H1 (cell line): ENCODE measurements around the gene SHOX. TPM values are rescaled to one million over a fixed set of nuclear protein-coding genes. Genes with fewer than 3 reads are reported as not detected.

Source experiments
- CTCF ChIA-PET: fragments of 300-600 bp; sonication (Branson Sonifier 250); formaldehyde crosslinking; loops from one replicate; lab custom pipeline; 2021; ENCODE audit not compliant: partially characterized antibody; lab: Charles Lee
- POLR2A ChIA-PET: fragments of 300-600 bp; sonication (Branson Sonifier 250); formaldehyde crosslinking; loops from one replicate; lab custom pipeline; 2021; ENCODE audit warnings: inconsistent platforms; ENCODE audit not compliant: partially characterized antibody; lab: Charles Lee
- DNase-seq, 2 experiments: peaks; one replicate each; pipeline versions ENCODE4 v3.0.0 to v3.0.0-alpha.2; 2010 to 2022; ENCODE audit warnings: low spot score in 2 of 2, low read depth in 1 of 2, mixed read lengths in 1 of 2
- FAIRE-seq: peaks from 2 replicates; lab custom pipeline; 2011; peaks lifted over from hg19 to GRCh38; lab: Jason Lieb, UNC
- H2AFZ ChIP-seq: 2 replicates; pipeline ENCODE4 v1.8.1; 2012; ENCODE audit warnings: low read length, inconsistent platforms
- H2AK5ac ChIP-seq: 2 replicates; pipeline ENCODE4 v1.6.1; 2013; ENCODE audit warnings: low read depth, low read length
- H2BK120ac ChIP-seq: replicated peaks from 2 replicates; pipeline ENCODE3; 2013; ENCODE audit warnings: low read depth, low read length, inconsistent platforms
- H2BK12ac ChIP-seq: 2 replicates; pipeline ENCODE4 v1.6.1; 2013; ENCODE audit warnings: low read depth, low read length
- H2BK15ac ChIP-seq: 2 replicates; pipeline ENCODE4 v1.6.1; 2013; ENCODE audit warnings: low read length
- H2BK20ac ChIP-seq: 2 replicates; pipeline ENCODE4 v1.6.1; 2013; ENCODE audit warnings: low read length
- H2BK5ac ChIP-seq: 2 replicates; pipeline ENCODE4 v1.6.1; 2013; ENCODE audit warnings: low read depth, low read length
- H3K14ac ChIP-seq: 2 replicates; pipeline ENCODE4 v1.6.1; 2013; ENCODE audit warnings: inconsistent platforms; ENCODE audit not compliant: insufficient read length
- H3K18ac ChIP-seq: 2 replicates; pipeline ENCODE4 v1.6.1; 2013; ENCODE audit warnings: low read length; ENCODE audit errors: extremely low read depth
- H3K23ac ChIP-seq: 2 replicates; pipeline ENCODE4 v1.6.1; 2013; ENCODE audit warnings: inconsistent platforms; ENCODE audit not compliant: insufficient read length
- H3K23me2 ChIP-seq: 2 replicates; pipeline ENCODE4 v1.6.1; 2013; ENCODE audit warnings: low read depth, low read length
- H3K27ac ChIP-seq: 2 replicates; pipeline ENCODE4 v1.6.1; 2011; ENCODE audit warnings: low read depth, low read length, inconsistent platforms
- H3K27me3 ChIP-seq, 4 experiments: replicated peaks in 1 of 4; 1 replicate in 1 of 4; 2 replicates in 3 of 4; pipeline versions ENCODE4 v1.6.1 to v1.8.1; 2011 to 2013; ENCODE audit warnings: low read length in 3 of 4, mild to moderate bottlenecking in 3 of 4, inconsistent platforms in 2 of 4, mixed read lengths in 2 of 4, moderate library complexity in 1 of 4; ENCODE audit not compliant: control insufficient read depth in 3 of 4, insufficient read depth in 3 of 4; ENCODE audit errors: extremely low read depth in 1 of 4
- H3K36me3 ChIP-seq, 4 experiments: 2 replicates each; pipeline versions ENCODE4 v1.6.1 to v1.8.1; 2011 to 2013; ENCODE audit warnings: mild to moderate bottlenecking in 4 of 4, low read length in 3 of 4, moderate library complexity in 2 of 4, control low read depth in 1 of 4, inconsistent platforms in 1 of 4; ENCODE audit not compliant: insufficient read depth in 4 of 4, control insufficient read depth in 2 of 4
- H3K4ac ChIP-seq: replicated peaks from 2 replicates; pipeline ENCODE3; 2013; ENCODE audit warnings: low read length, low read depth, mixed read lengths, inconsistent platforms; ENCODE audit not compliant: insufficient read length
- H3K4me1 ChIP-seq, 4 experiments: replicated peaks in 1 of 4; 1 replicate in 1 of 4; 2 replicates in 3 of 4; pipeline versions ENCODE4 v1.6.1 to v1.8.1; 2011 to 2013; ENCODE audit warnings: low read length in 3 of 4, inconsistent platforms in 2 of 4, mixed read lengths in 1 of 4; ENCODE audit not compliant: insufficient read depth in 4 of 4, control insufficient read depth in 3 of 4
- H3K4me2 ChIP-seq, 2 experiments: 2 replicates each; pipeline versions ENCODE4 v1.6.1 to v1.8.1; 2011 to 2013; ENCODE audit warnings: low read depth in 2 of 2, low read length in 2 of 2, control low read depth in 1 of 2, inconsistent platforms in 1 of 2, mild to moderate bottlenecking in 1 of 2; ENCODE audit not compliant: insufficient read depth in 1 of 2
- H3K4me3 ChIP-seq, 4 experiments: fragments of 200-600, 300-600 bp in 1 of 4; sonication (generic), shearing (Covaris generic), sonication (Bioruptor Twin) in 1 of 4; 2 replicates each; pipeline versions ENCODE4 v1.5.1 to v1.8.1; 2011 to 2016; ENCODE audit warnings: low read length in 4 of 4, low read depth in 3 of 4, control low read depth in 2 of 4, inconsistent platforms in 2 of 4, mild to moderate bottlenecking in 2 of 4, mixed read lengths in 1 of 4, moderate library complexity in 1 of 4; ENCODE audit not compliant: insufficient read depth in 2 of 4; ENCODE audit errors: extremely low read depth in 1 of 4
- H3K56ac ChIP-seq: replicated peaks from 2 replicates; pipeline ENCODE3; 2013; ENCODE audit warnings: low read depth, mild to moderate bottlenecking, mixed read lengths, low read length, inconsistent platforms; ENCODE audit not compliant: insufficient read length
- H3K79me1 ChIP-seq: 2 replicates; pipeline ENCODE4 v1.6.1; 2013; ENCODE audit warnings: low read depth, low read length, control low read depth
- H3K79me2 ChIP-seq, 2 experiments: 2 replicates each; pipeline versions ENCODE4 v1.6.1 to v1.8.1; 2012 to 2013; ENCODE audit warnings: low read length in 2 of 2, mild to moderate bottlenecking in 2 of 2, inconsistent platforms in 1 of 2; ENCODE audit not compliant: insufficient read depth in 2 of 2, control insufficient read depth in 1 of 2
- H3K9ac ChIP-seq, 4 experiments: replicated peaks in 1 of 4; 1 replicate in 1 of 4; 2 replicates in 3 of 4; pipeline versions ENCODE4 v1.6.1 to v1.8.1; 2011 to 2013; ENCODE audit warnings: low read depth in 3 of 4, low read length in 3 of 4, control low read depth in 2 of 4, mild to moderate bottlenecking in 2 of 4, moderate library complexity in 2 of 4, inconsistent platforms in 1 of 4; ENCODE audit errors: extremely low read depth in 1 of 4
- H3K9me3 ChIP-seq, 2 experiments: 2 replicates each; pipeline versions ENCODE4 v1.6.1 to v1.8.1; 2012 to 2013; ENCODE audit warnings: mild to moderate bottlenecking in 2 of 2, moderate library complexity in 2 of 2, control low read depth in 1 of 2, inconsistent platforms in 1 of 2, low read depth in 1 of 2, low read length in 1 of 2, mixed read lengths in 1 of 2; ENCODE audit not compliant: insufficient read depth in 2 of 2
- H4K20me1 ChIP-seq, 2 experiments: replicated peaks in 1 of 2; 2 replicates each; pipeline versions ENCODE3 to v1.8.1; 2011 to 2013; ENCODE audit warnings: inconsistent platforms in 2 of 2, low read length in 2 of 2, mild to moderate bottlenecking in 1 of 2; ENCODE audit not compliant: insufficient read depth in 2 of 2, control insufficient read depth in 1 of 2
- H4K5ac ChIP-seq: 2 replicates; pipeline ENCODE4 v1.6.1; 2013; ENCODE audit warnings: low read length, low read depth, mixed read lengths, inconsistent platforms; ENCODE audit not compliant: insufficient read length
- H4K8ac ChIP-seq: 2 replicates; pipeline ENCODE4 v1.8.0; 2013; ENCODE audit warnings: mild to moderate bottlenecking, moderate library complexity, low read length, inconsistent platforms; ENCODE audit not compliant: insufficient read depth; ENCODE audit errors: extremely low read depth
- H4K91ac ChIP-seq: replicated peaks from 2 replicates; pipeline ENCODE3; 2013; ENCODE audit warnings: low read length, mixed read lengths, inconsistent platforms; ENCODE audit not compliant: insufficient read length
- CBX5 ChIP-seq: fragments of 300-800, 300-1000 bp; sonication (generic); IDR thresholded peaks from 2 replicates; pipeline ENCODE4 v1.7.1; 2016; ENCODE audit warnings: antibody characterized with exemption, low read length, low read depth
- CBX8 ChIP-seq: fragments of 300-800, 300-1000 bp; sonication (generic); IDR thresholded peaks from 2 replicates; pipeline ENCODE4 v1.7.1; 2016; ENCODE audit warnings: low read depth, low read length, borderline replicate concordance
- EP300 ChIP-seq, 2 experiments: IDR thresholded peaks; 1 replicate in 1 of 2; 2 replicates in 1 of 2; pipeline ENCODE4 v1.6.1; 2011 to 2012; ENCODE audit warnings: low read depth in 2 of 2, low read length in 2 of 2, mild to moderate bottlenecking in 2 of 2, borderline replicate concordance in 1 of 2, inconsistent platforms in 1 of 2, moderate library complexity in 1 of 2
- EZH2 ChIP-seq: fragments of 200-600 bp; sonication (generic); IDR thresholded peaks from 2 replicates; pipeline ENCODE4 v1.7.1; 2012; ENCODE audit warnings: low read depth, mild to moderate bottlenecking, moderate library complexity, low read length, inconsistent platforms; ENCODE audit not compliant: severe bottlenecking
- GABPA ChIP-seq: IDR thresholded peaks from 2 replicates; pipeline ENCODE4 v1.6.1; 2011; ENCODE audit warnings: mild to moderate bottlenecking, low read length, moderate library complexity, borderline replicate concordance; ENCODE audit not compliant: insufficient read depth
- JUN ChIP-seq: IDR thresholded peaks from 2 replicates; pipeline ENCODE4 v1.6.1; 2011; ENCODE audit warnings: low read depth, mild to moderate bottlenecking, improper control_type of control experiment, low read length
- JUND ChIP-seq: IDR thresholded peaks from 2 replicates; pipeline ENCODE4 v1.6.1; 2011; ENCODE audit warnings: mild to moderate bottlenecking, improper control_type of control experiment, low read length
- NRF1 ChIP-seq: IDR thresholded peaks from 2 replicates; pipeline ENCODE4 v1.6.1; 2011; ENCODE audit warnings: mild to moderate bottlenecking, low read depth, low read length, improper control_type of control experiment
- RNF2 ChIP-seq: fragments of 200-900, 300-1000 bp; sonication (generic); IDR thresholded peaks from 2 replicates; pipeline ENCODE4 v1.7.1; 2016; ENCODE audit warnings: borderline replicate concordance, low read depth, mild to moderate bottlenecking, antibody characterized with exemption, low read length; ENCODE audit not compliant: poor library complexity, severe bottlenecking; ENCODE audit errors: missing control alignments
- SUZ12 ChIP-seq: fragments of 200-600 bp; sonication (generic); IDR thresholded peaks from 2 replicates; pipeline ENCODE4 v1.6.1; 2012; ENCODE audit warnings: mild to moderate bottlenecking, inconsistent platforms, low read length, moderate library complexity, mixed read lengths
- TCF12 ChIP-seq: IDR thresholded peaks from 2 replicates; pipeline ENCODE4 v1.6.1; 2011; ENCODE audit warnings: low read depth, mild to moderate bottlenecking, low read length
- WGBS, 2 experiments: shearing (Covaris generic) in 1 of 2; methylation state at CpG; one replicate each; pipeline versions ENCODE4 v1.1.6 to v1.1.7; 2013 to 2015; ENCODE audit warnings: low lambda C conversion rate in 2 of 2, mixed read lengths in 2 of 2, inconsistent platforms in 1 of 2, low coverage in 1 of 2, missing lambda C conversion rate in 1 of 2; ENCODE audit not compliant: insufficient replicate concordance in 2 of 2, insufficient coverage in 1 of 2, insufficient read length in 1 of 2; ENCODE audit errors: extremely low coverage in 1 of 2, missing lambda C conversion rate in 1 of 2; 5-methylcytosine and 5-hydroxymethylcytosine counted together
- polyA plus RNA-seq, 7 experiments: library from polyadenylated mRNA; depleted of rRNA in 3 of 7; stranded (reverse) in 5 of 7; unstranded in 2 of 7; fragments of >200 nt in 5 of 7; fragments of 200-250 nt in 2 of 7; gene quantifications; 1 replicate in 5 of 7; 2 replicates in 1 of 7; 4 replicates in 1 of 7; pipeline versions ENCODE4 v1.2.1 to v1.2.3, GENCODE V29; 2011 to 2013; ENCODE audit warnings: missing spikeins in 2 of 7, mixed read lengths in 2 of 7
- total RNA-seq: library from RNA; stranded (reverse); fragmentation: NEBNext Ultra II Directional; extraction: Animal tissue kit (Norgen Biotek cat#: 25700); gene quantifications from 2 replicates; pipeline ENCODE4 v1.2.1, GENCODE V29; 2021

Gene SHOX
- total and polyA plus RNA-seq, 2 of the 8 experiments (the other 6 are each of a cell fraction or from before 2014, with no cell fraction given): 0.05 to 0.15 TPM

DNA sequence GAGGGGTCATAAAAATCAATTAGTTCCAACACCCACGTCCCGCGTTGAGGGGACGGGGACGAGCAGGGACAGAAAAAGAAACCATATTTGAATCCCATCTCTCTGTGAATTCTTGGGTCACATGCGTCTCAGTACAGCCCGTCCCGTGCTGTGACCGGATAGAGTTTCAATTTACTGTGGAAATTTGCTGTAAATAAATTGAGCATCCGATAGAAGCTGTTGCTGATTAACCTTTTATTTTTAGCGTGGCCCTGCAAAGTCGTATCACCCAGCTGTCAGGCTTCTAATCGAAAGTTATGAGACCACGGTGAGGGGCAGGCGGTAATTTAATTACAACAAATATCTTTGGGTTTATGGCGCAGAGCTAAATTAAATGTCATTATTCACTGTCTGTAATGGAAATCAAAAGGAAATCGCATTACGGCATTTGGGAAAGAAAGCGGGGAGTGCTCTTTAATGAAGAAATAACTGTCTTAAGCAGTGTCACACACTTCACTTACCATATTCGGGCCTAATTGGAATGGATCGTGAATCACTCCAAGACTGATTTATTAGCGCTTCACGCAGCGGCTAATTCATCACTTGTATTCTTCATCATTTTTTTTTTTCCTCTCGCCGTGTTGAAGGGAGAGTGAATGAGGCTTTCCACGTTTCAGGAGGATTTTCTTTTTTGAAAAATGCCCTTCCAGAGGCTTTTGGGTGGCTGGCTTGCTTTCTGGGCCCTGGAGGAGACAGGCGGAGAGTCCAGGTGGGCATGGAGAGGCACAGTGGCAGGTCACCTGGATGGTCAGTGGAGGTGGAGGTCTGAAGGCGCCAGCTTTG lies 7.3 kb downstream of the SHOX start:
- Histone ChIP-seq H4K8ac (no peak overlapping the region), H3K27me3 (peaks cover 82 to 93% (median 92%) of the 10 kb centered on the region in 4 experiments), H3K9me3 (no peaks in the 10 kb centered on the region; a peak in 2 of 4 replicates), H3K79me1 (no peaks in the 10 kb centered on the region), H3K4ac (no peak overlapping the region), H3K4me1 (peaks cover 15 to 44% (median 22%) of the 10 kb centered on the region in 4 experiments), H4K91ac (no peak overlapping the region), H3K18ac (no peak overlapping the region; the same call in 1 of the 2 replicates), H4K5ac (no peak overlapping the region), H3K79me2 (no peaks in the 10 kb centered on the region), H2BK12ac (0 out of 2 replicates have a peak overlapping the region, but pooled peaks have one; percentile 55), H3K4me2 (peak overlapping the region; percentile 49 to 72), H3K14ac (no peak overlapping the region), H2AFZ (no peak overlapping the region), H2BK5ac (no peak overlapping the region), H3K23me2 (no peaks in the 10 kb centered on the region; the same call in 1 of the 2 replicates), H3K27ac (no peak overlapping the region), H3K36me3 (no peaks in the 10 kb centered on the region), H2BK15ac (no peak overlapping the region), H3K4me3 (peak overlapping the region in 1 of 4 experiments; percentile 51; a peak in 2 of 8 replicates), H3K56ac (no peak overlapping the region), H2AK5ac (no peak overlapping the region; the same call in 1 of the 2 replicates), H4K20me1 (peaks cover 2 to 7% of the 10 kb centered on the region in 2 experiments), H3K9ac (no peak overlapping the region), H2BK20ac (no peak overlapping the region), H3K23ac (no peak overlapping the region), H2BK120ac (no peak overlapping the region)
- ChIA-PET CTCF (no interaction called here), POLR2A (no interaction called here)
- TF ChIP-seq EZH2: peak; percentile 90
- no peak for TF ChIP-seq EP300 (IDR thresholded peaks at IDR 0.05; ENCODE audit: borderline replicate concordance in 1 of 2, low read depth in 2 of 2, low read length in 2 of 2)
- peak; percentile 78; the same call in 1 of the 2 replicates for TF ChIP-seq SUZ12
- TF ChIP-seq JUND: no peak
- no peak for TF ChIP-seq TCF12
- peak; percentile 99 for TF ChIP-seq RNF2
- TF ChIP-seq NRF1: no peak
- no peak for TF ChIP-seq GABPA
- TF ChIP-seq CBX5: no peak
- no peak for TF ChIP-seq JUN
- 0 out of 2 replicates have a peak, but pooled peaks have one; percentile 15 for TF ChIP-seq CBX8
- DNase-seq (peak in 1 of 2 experiments; percentile 37), FAIRE-seq (no peak)
- 5% methylated on average over 29 of the region's 29 CpGs; no CpG with 5 or more reads in 1 of the 2 experiments for WGBS, 2 experiments
